Suprapubic skin (tissue), 3 donors: ENCODE data around the gene UCN2.

Experiments
- POLR2A ChIP-seq, 2 donors: fragments of 450-650 bp; IDR thresholded peaks; one replicate each; pipeline ENCODE4 v1.6.1; 2017; ENCODE audit warnings: antibody characterized with exemption in 2 of 2, mild to moderate bottlenecking in 2 of 2, moderate library complexity in 2 of 2
- TF ChIP-seq, protein P1 (sequence below), 2 donors: fragments of 200-600 bp in 1 of 2; fragments of 450-650 bp in 1 of 2; sonication (generic) in 1 of 2; IDR thresholded peaks; one replicate each; pipeline ENCODE4 v1.5.1; 2016 to 2019; ENCODE audit warnings: antibody characterized with exemption in 2 of 2, mild to moderate bottlenecking in 1 of 2, moderate library complexity in 1 of 2

DNA sequence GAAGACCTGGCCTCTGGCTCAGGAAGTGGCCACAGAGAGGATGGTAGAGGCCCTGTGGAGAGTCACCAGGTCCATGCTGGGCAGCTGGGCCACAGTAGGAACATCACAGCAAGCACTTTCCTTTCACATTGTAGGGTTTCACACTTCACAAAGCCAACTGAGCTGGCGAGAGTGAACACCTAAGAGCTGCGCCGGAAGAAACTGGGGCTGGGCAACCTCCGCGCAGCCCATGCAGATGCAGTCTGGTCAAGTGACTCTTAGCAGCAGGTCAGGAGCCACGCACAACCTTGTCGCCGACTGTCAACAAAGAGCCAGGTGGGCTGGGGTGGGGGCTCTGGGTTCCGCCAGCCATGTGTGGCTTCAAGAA lies 44.3 kb downstream of the UCN2 start:
- TF ChIP-seq POLR2A (IDR thresholded peaks at IDR 0.05) = no peak
- TF ChIP-seq, protein P1, sequence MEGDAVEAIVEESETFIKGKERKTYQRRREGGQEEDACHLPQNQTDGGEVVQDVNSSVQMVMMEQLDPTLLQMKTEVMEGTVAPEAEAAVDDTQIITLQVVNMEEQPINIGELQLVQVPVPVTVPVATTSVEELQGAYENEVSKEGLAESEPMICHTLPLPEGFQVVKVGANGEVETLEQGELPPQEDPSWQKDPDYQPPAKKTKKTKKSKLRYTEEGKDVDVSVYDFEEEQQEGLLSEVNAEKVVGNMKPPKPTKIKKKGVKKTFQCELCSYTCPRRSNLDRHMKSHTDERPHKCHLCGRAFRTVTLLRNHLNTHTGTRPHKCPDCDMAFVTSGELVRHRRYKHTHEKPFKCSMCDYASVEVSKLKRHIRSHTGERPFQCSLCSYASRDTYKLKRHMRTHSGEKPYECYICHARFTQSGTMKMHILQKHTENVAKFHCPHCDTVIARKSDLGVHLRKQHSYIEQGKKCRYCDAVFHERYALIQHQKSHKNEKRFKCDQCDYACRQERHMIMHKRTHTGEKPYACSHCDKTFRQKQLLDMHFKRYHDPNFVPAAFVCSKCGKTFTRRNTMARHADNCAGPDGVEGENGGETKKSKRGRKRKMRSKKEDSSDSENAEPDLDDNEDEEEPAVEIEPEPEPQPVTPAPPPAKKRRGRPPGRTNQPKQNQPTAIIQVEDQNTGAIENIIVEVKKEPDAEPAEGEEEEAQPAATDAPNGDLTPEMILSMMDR (IDR thresholded peaks at IDR 0.05) = no peak
